Measurements from ENCODE around the gene CMTM7.

GRCh38 chr3:32398531-32398930 is 6.9 kb downstream of the CMTM7 start:
- TF ChIP-seq CTCF (IDR thresholded peaks at IDR 0.05; ENCODE audit: low read depth, low read length) (no peak), POLR2A (IDR thresholded peaks at IDR 0.05; ENCODE audit: extremely low read depth, insufficient read length) (no peak)
